Heart left ventricle (tissue), 13 donors: Measurements from ENCODE around the gene KLHL2.

Source experiments
- CTCF ChIP-seq, 12 donors: fragments of 200-600 bp; sonication (generic) in 4 of 12; IDR thresholded peaks; one replicate each; pipeline versions ENCODE4 v1.5.0 to v1.8.0; 2018 to 2022; ENCODE audit warnings: antibody characterized with exemption in 12 of 12, mild to moderate bottlenecking in 5 of 12
- POLR2A ChIP-seq, 2 donors: fragments of 450-650 bp; IDR thresholded peaks; one replicate each; pipeline ENCODE4 v1.6.1; 2017; ENCODE audit warnings: antibody characterized with exemption in 2 of 2, mild to moderate bottlenecking in 2 of 2, moderate library complexity in 2 of 2
- donor health status: ischemic (EF 13 %, LVEDD 7.1; RV severe dilation, severe dysfunction).
- donor health status: DM: no; HTN: yes; CAD: no.
- donor health status: DM: no; HTN: no; CAD: no.
- donor health status: ischemic (EF 25% LVEDD 6.9; RV normal size, moderate dysfunction).
- donor health status: ischemic (EF 25% LVEDD 5.7; RV mildly dilated, moderate dysfunction).
- donor health status: ischemic (EF 35%, LVEDD 5.7; RV mildly dilated, moderate dysfunction).
- donor health status: nonischemic (EF 11% LVEDD 7.7; RV severe dilation, severe dysfunction).
- donor health status: DM: yes; HTN: yes; CAD: no.
- donor health status: PGD.
- donor health status: ischemic (EF 29% LVEDD 5.4; RV normal size, mild dysfunction).
- donor health status: nonischemic (EF 23%, LVEDD 6.1; RV moderate dilation, normal function).

GRCh38 chr4:165308606-165309005, 101.2 kb downstream of the KLHL2 start:
- TF ChIP-seq CTCF (IDR thresholded peaks at IDR 0.05) (no peak), POLR2A (IDR thresholded peaks at IDR 0.05) (no peak)
